K562 (cell line): ENCODE measurements around the gene EXOC2.

Source experiments
- CEBPZ ChIP-seq: fragments of 150-350 bp; IDR thresholded peaks from 2 replicates; pipeline ENCODE4 v1.6.1; 2014; ENCODE audit warnings: low read depth, mild to moderate bottlenecking, low read length, borderline replicate concordance
- CTCF ChIP-seq, 3 experiments: IDR thresholded peaks in 2 of 3; conservative IDR thresholded peaks in 1 of 3; 2 replicates each; pipeline ENCODE4 v1.5.1; 2011 to 2012; ENCODE audit warnings: low read length in 3 of 3, mild to moderate bottlenecking in 3 of 3, control low read depth in 2 of 3, improper control_type of control experiment in 1 of 3, inconsistent platforms in 1 of 3, low read depth in 1 of 3, mixed read lengths in 1 of 3, moderate library complexity in 1 of 3; ENCODE audit not compliant: insufficient read depth in 2 of 3
- EGR1 ChIP-seq: fragments of 450-650 bp; conservative IDR thresholded peaks from 2 replicates; pipeline ENCODE4 v1.6.1; 2017; ENCODE audit warnings: mild to moderate bottlenecking
- PHF21A ChIP-seq: fragments of 450-650 bp; IDR thresholded peaks from 2 replicates; pipeline ENCODE4 v1.6.1; 2017; ENCODE audit warnings: low read depth, borderline replicate concordance
- POLR2AphosphoS5 ChIP-seq: IDR thresholded peaks from 2 replicates; pipeline ENCODE4 v1.6.1; 2011; ENCODE audit warnings: mild to moderate bottlenecking, low read depth, low read length, moderate library complexity; ENCODE audit not compliant: control insufficient read depth, insufficient read depth
- SOX6 ChIP-seq: fragments of 450-650 bp; IDR thresholded peaks from 2 replicates; pipeline ENCODE4 v1.6.1; 2014; ENCODE audit warnings: mild to moderate bottlenecking

GRCh38 chr6:455006-455585 is 237.8 kb downstream of the EXOC2 start:
- TF ChIP-seq SOX6, result no peak
- no peak for TF ChIP-seq POLR2AphosphoS5
- TF ChIP-seq PHF21A, result no peak
- TF ChIP-seq CEBPZ, result no peak
- no peak for TF ChIP-seq EGR1
- TF ChIP-seq CTCF (IDR thresholded peaks at IDR 0.05 in 2 of 3, conservative IDR thresholded peaks at IDR 0.05 in 1 of 3; ENCODE audit: insufficient read depth in 2 of 3, low read depth in 1 of 3, low read length in 3 of 3), result no peak
